IPS DF 6.9 (cell line): ENCODE measurements around the gene ACSM6.

Source experiments
- DNase-seq: peaks from one replicate; pipeline ENCODE4 v3.0.0-alpha.2; 2013; ENCODE audit warnings: low read depth, low spot score
- H3K27ac ChIP-seq: one replicate; pipeline ENCODE4 v1.5.1; 2013; ENCODE audit warnings: low read length, control low read depth
- H3K27me3 ChIP-seq: 2 replicates; pipeline ENCODE4 v1.6.1; 2013; ENCODE audit warnings: mild to moderate bottlenecking, low read length; ENCODE audit not compliant: control insufficient read depth, insufficient read depth
- H3K36me3 ChIP-seq: 2 replicates; pipeline ENCODE4 v1.6.1; 2013; ENCODE audit warnings: low read length; ENCODE audit not compliant: control insufficient read depth, insufficient read depth
- H3K4me1 ChIP-seq: 2 replicates; pipeline ENCODE4 v1.6.1; 2013; ENCODE audit warnings: low read length; ENCODE audit not compliant: control insufficient read depth, insufficient read depth
- H3K4me3 ChIP-seq: 2 replicates; pipeline ENCODE4 v1.5.1; 2013; ENCODE audit warnings: mild to moderate bottlenecking, low read length
- H3K9me3 ChIP-seq: 2 replicates; pipeline ENCODE4 v1.6.1; 2013; ENCODE audit warnings: low read length, inconsistent platforms; ENCODE audit not compliant: control insufficient read depth, insufficient read depth
- WGBS: extraction: QIAGEN DNeasy Blood & Tissue Kit; methylation state at CpG from one replicate; pipeline ENCODE4 v1.1.7; 2013; ENCODE audit warnings: mixed read lengths, missing lambda C conversion rate; ENCODE audit not compliant: insufficient read length, insufficient coverage; 5-methylcytosine and 5-hydroxymethylcytosine counted together

Gene ACSM6

DNA sequence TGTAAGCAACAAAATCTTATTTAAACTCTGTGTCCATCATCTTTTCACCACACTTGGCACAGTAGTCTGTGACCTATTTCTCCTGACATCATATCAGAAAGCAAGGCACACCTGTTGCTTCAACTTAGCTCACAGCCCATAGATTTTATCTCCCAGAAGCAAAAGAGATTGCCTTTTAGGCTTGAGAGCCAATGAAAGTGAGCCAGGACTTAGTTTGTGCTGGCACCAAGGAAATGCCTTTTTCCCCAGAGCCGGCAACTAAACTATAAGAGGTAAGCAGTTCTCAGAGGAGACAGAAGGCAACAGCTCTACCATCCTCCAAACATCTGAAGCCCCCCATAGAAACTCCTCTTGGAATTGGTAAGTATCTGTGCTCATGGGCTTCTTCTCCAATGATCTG is at the start of gene ACSM6:
TSS of gene ACSM6 (plus strand) at position 295 of the 400 bp plus-strand sequence. CDS start 248 bp downstream, outside the sequence.
- no peaks in the 10 kb centered on the region for H3K27me3 ChIP-seq
- no CpG with 5 or more reads among the region's 1 CpG for WGBS
- no peaks in the 10 kb centered on the region for H3K36me3 ChIP-seq
- no peak for DNase-seq
- H3K4me1 ChIP-seq = peaks cover 1% of the 10 kb centered on the region; the same call in 1 of the 2 replicates
- no peaks in the 10 kb centered on the region for H3K9me3 ChIP-seq
- H3K4me3 ChIP-seq = no peak within 1 kb of the TSS
- H3K27ac ChIP-seq = no peak within 1 kb of the TSS

DNA sequence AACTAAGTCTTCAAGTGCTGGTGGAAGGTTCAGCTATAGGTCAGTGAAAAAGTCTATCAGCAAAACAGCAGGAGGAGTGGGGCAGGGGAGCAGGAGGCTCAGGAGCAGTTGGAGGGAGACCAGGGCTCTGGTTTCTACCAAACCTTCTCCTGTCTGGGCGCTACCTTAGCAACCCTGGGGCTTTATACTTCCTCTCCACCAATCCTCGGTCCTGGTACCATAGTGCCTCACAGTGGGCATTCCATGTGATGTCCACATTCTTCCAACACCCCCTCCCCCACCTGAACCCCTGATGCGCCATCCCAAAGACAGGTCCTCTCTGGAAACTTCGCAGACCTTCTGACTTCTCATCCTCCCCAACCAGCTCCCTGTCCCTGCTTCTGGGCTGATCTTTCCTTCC is 25.3 kb upstream of the ACSM6 start:
- no peaks in the 10 kb centered on the region for H3K4me1 ChIP-seq
- DNase-seq = no peak
- no peaks in the 10 kb centered on the region for H3K36me3 ChIP-seq
- no peak overlapping the region for H3K4me3 ChIP-seq
- H3K27me3 ChIP-seq = no peaks in the 10 kb centered on the region
- H3K9me3 ChIP-seq = no peaks in the 10 kb centered on the region
- H3K27ac ChIP-seq = no peak overlapping the region
- WGBS = no CpG with 5 or more reads among the region's 4 CpGs

DNA sequence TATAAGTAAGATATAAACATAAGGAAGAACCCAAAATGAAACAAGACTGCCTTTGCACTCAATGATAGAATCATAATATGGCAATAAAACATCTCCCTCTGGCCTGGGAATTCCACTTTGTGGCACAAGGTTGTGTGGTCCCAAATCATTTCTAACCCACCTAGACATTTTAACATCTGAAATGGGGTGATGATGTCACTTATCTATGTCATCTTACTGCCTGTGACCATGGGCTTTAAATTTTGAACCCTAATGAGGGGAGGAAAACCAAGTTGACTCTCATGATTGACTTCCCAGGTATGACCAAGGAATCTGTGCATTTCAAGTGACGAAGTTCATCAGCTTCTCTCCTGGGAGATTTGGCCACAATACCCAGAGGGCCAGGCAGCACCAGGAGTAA is 24.5 kb upstream of the ACSM6 start:
- H3K4me3 ChIP-seq = no peak overlapping the region
- no peaks in the 10 kb centered on the region for H3K4me1 ChIP-seq
- H3K9me3 ChIP-seq = no peaks in the 10 kb centered on the region
- no CpG with 5 or more reads among the region's 1 CpG for WGBS
- H3K36me3 ChIP-seq = no peaks in the 10 kb centered on the region
- no peak for DNase-seq
- H3K27me3 ChIP-seq = no peaks in the 10 kb centered on the region
- no peak overlapping the region for H3K27ac ChIP-seq

GRCh38 chr10:95170790-95171189 is 23.2 kb upstream of the ACSM6 start:
- Histone ChIP-seq H3K4me1 (no peaks in the 10 kb centered on the region), H3K9me3 (no peaks in the 10 kb centered on the region), H3K36me3 (no peaks in the 10 kb centered on the region), H3K27ac (no peak overlapping the region), H3K4me3 (no peak overlapping the region), H3K27me3 (no peaks in the 10 kb centered on the region)
- no peak for DNase-seq
- no CpG with 5 or more reads among the region's 2 CpGs for whole genome bisulfite sequencing

DNA sequence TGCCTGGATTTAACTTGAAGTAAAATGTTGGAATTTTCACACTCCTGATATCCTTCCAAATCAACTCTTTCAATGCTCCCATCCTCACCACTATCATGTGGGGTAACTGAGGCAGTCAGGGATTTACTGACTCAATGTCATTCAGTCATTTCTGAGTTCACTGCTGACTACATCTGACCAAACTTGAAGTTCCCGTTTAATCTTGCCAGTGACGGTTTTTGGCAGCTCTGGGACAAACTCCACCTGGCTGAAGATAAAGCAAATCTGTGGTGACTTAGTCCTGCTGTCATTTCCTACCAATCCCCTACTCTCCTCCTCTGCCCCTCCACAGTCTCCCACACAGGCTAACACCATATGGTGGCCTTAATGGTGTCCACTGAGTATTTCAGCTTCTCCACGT is 22.7 kb upstream of the ACSM6 start:
- DNase-seq = no peak
- Histone ChIP-seq H3K4me1 (no peaks in the 10 kb centered on the region), H3K27me3 (no peaks in the 10 kb centered on the region), H3K27ac (no peak overlapping the region), H3K36me3 (no peaks in the 10 kb centered on the region), H3K9me3 (no peaks in the 10 kb centered on the region), H3K4me3 (no peak overlapping the region)
- WGBS = no CpG with 5 or more reads among the region's 3 CpGs

- H3K27me3 ChIP-seq = no peaks in the 10 kb centered on the region
- no peaks in the 10 kb centered on the region for H3K4me1 ChIP-seq
- no peaks in the 10 kb centered on the region for H3K9me3 ChIP-seq
- no peak overlapping the region for H3K4me3 ChIP-seq
- H3K27ac ChIP-seq = no peak overlapping the region
- no CpG with 5 or more reads among the region's 1 CpG for WGBS
- no peaks in the 10 kb centered on the region for H3K36me3 ChIP-seq
- DNase-seq = no peak
Measured at GRCh38 chr10:95172851-95173250, 21.2 kb upstream of the ACSM6 start.

- no peaks in the 10 kb centered on the region for H3K4me1 ChIP-seq
- no peak overlapping the region for H3K27ac ChIP-seq
- no peak for DNase-seq
- no peaks in the 10 kb centered on the region for H3K27me3 ChIP-seq
- no CpG with 5 or more reads among the region's 2 CpGs for WGBS
- H3K4me3 ChIP-seq = no peak overlapping the region
- H3K36me3 ChIP-seq = no peaks in the 10 kb centered on the region
- H3K9me3 ChIP-seq = no peaks in the 10 kb centered on the region
Measured at GRCh38 chr10:95176101-95176500, 17.9 kb upstream of the ACSM6 start.

DNA sequence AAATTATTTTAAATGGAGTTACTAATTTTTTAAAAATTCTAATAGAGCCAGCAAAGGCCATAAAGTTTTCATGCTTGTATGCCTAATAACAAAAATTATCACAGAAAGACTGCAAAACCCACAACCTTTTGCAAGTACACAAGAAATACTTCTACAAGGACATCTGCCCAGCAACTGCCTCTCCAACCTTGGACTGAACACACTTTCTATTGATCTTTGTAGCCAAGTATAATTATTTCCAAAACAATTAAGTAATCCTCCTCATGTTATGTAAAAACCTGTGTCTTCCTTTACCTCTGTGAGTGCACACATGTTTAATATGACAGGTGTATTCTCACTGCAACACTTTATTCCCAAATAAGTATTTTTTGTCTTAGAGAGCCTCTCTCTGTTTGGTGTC is 16.6 kb upstream of the ACSM6 start:
- H3K36me3 ChIP-seq = no peaks in the 10 kb centered on the region
- H3K27me3 ChIP-seq = no peaks in the 10 kb centered on the region
- no peaks in the 10 kb centered on the region for H3K4me1 ChIP-seq
- no peak for DNase-seq
- no peak overlapping the region for H3K4me3 ChIP-seq
- no peaks in the 10 kb centered on the region for H3K9me3 ChIP-seq
- H3K27ac ChIP-seq = no peak overlapping the region

GRCh38 chr10:95178266-95178665 is 15.8 kb upstream of the ACSM6 start:
- Histone ChIP-seq H3K4me3 (no peak overlapping the region), H3K4me1 (no peaks in the 10 kb centered on the region), H3K27me3 (no peaks in the 10 kb centered on the region), H3K9me3 (no peaks in the 10 kb centered on the region), H3K27ac (no peak overlapping the region), H3K36me3 (no peaks in the 10 kb centered on the region)
- no CpG with 5 or more reads among the region's 1 CpG for WGBS
- no peak for DNase-seq

GRCh38 chr10:95178797-95179196 is 15.2 kb upstream of the ACSM6 start:
- WGBS = no CpG with 5 or more reads among the region's 1 CpG
- no peaks in the 10 kb centered on the region for H3K27me3 ChIP-seq
- no peak for DNase-seq
- no peak overlapping the region for H3K4me3 ChIP-seq
- no peaks in the 10 kb centered on the region for H3K4me1 ChIP-seq
- H3K9me3 ChIP-seq = no peaks in the 10 kb centered on the region
- H3K36me3 ChIP-seq = no peaks in the 10 kb centered on the region
- H3K27ac ChIP-seq = no peak overlapping the region

DNA sequence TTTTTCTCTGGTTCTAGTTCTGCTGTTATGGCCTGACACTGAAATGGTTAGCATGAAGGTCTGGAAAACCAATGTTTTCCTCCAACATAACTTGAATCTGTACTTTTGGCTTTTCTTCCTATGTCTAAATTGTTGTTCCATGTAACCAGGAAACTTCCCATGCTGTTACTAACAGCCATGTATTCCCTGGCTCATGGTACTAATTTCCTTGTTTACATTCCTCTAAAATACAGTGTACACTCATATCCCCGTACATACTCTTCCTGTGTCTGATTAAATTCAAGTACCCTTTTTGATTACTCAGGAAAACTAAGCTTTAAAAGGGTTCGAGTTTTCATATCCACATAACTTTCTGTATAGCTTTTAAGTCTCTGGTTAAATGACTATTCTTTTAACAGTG is 12.3 kb upstream of the ACSM6 start:
- no peak for DNase-seq
- Histone ChIP-seq H3K4me3 (no peak overlapping the region), H3K27ac (no peak overlapping the region), H3K9me3 (no peaks in the 10 kb centered on the region), H3K4me1 (no peaks in the 10 kb centered on the region; the same call in 1 of the 2 replicates), H3K36me3 (no peaks in the 10 kb centered on the region), H3K27me3 (no peaks in the 10 kb centered on the region)
- no CpG with 5 or more reads among the region's 2 CpGs for WGBS
